Activated CD4-positive, CD25-positive, alpha-beta regulatory T cell treated with anti-CD3 and anti-CD28 coated beads, Interleukin-2, amount 50 U/mL, for 24 hours (primary cell): Measurements from ENCODE around the gene TAC3.
A peak's percentile ranks its signal among the peaks of the same experiment; 100 is the strongest.
"Not testable (repeated sequence)": the region's sequence is repeated elsewhere in the genome, so short reads cannot be mapped to it uniquely, and the experiment has no call there.

Experiments
- ATAC-seq, 2 donors: fragments of 150-1000 bp; cut with Tn5 transposase; one replicate each; pipeline ENCODE4 v1.10.0; 2021; ENCODE audit warnings: mild to moderate bottlenecking in 1 of 2, moderate library complexity in 1 of 2

TAC3 gene

GRCh38 chr12:57003395-57003794 is 12.9 kb downstream of the TAC3 start:
- ATAC-seq: no peak

GRCh38 chr12:57001448-57001906 is 14.9 kb downstream of the TAC3 start:
- ATAC-seq: peak in 1 of 2 donors; percentile 24

GRCh38 chr12:57000393-57000792 is 15.9 kb downstream of the TAC3 start:
- no peak for ATAC-seq

GRCh38 chr12:56999456-56999855 is 16.9 kb downstream of the TAC3 start:
- ATAC-seq: no peak

GRCh38 chr12:56998981-56999380 is 17.3 kb downstream of the TAC3 start:
- ATAC-seq: peak; percentile 89 to 95

GRCh38 chr12:56998316-56998715 is 18.0 kb downstream of the TAC3 start:
- ATAC-seq: no peak

GRCh38 chr12:56996793-56997545 is 19.4 kb downstream of the TAC3 start:
- ATAC-seq: no peak

GRCh38 chr12:56995930-56996496 is 20.3 kb downstream of the TAC3 start:
- no peak for ATAC-seq

- no peak for ATAC-seq
Measured at GRCh38 chr12:56995201-56995929, 21.0 kb downstream of the TAC3 start.

GRCh38 chr12:56994231-56994746 is 22.0 kb downstream of the TAC3 start:
- ATAC-seq: no peak

GRCh38 chr12:56993346-56993745 is 23.0 kb downstream of the TAC3 start:
- ATAC-seq: no peak

GRCh38 chr12:56991319-56992246 is 24.7 kb downstream of the TAC3 start:
- no peak for ATAC-seq

- no peak for ATAC-seq
Measured at GRCh38 chr12:56990648-56991318, 25.5 kb downstream of the TAC3 start.

GRCh38 chr12:56989861-56990610 is 26.3 kb downstream of the TAC3 start:
- no peak for ATAC-seq

- ATAC-seq: no peak
Measured at GRCh38 chr12:56988207-56988739, 28.1 kb downstream of the TAC3 start.

GRCh38 chr12:56987551-56988053 is 28.7 kb downstream of the TAC3 start:
- ATAC-seq: peak; percentile 51 to 53

GRCh38 chr12:56987011-56987410 is 29.3 kb downstream of the TAC3 start:
- no peak for ATAC-seq

- peak; percentile 84 to 88 for ATAC-seq
Measured at GRCh38 chr12:56985714-56986113, 30.6 kb downstream of the TAC3 start.

- ATAC-seq: no peak
Measured at GRCh38 chr12:56983386-56983785, 32.9 kb downstream of the TAC3 start.

- not testable (repeated sequence) for ATAC-seq
Measured at GRCh38 chr12:56982578-56983236, 33.6 kb downstream of the TAC3 start.
